Neutrophil (primary cell): Measurements from ENCODE around the gene KIFBP.

Experiments used
- H3K27ac ChIP-seq: fragments of 200-600 bp; sonication (generic); 2 replicates; pipeline ENCODE4 v1.5.1; 2016; ENCODE audit warnings: mild to moderate bottlenecking, moderate library complexity
- H3K27me3 ChIP-seq: fragments of 200-600 bp; sonication (generic); 2 replicates; pipeline ENCODE4 v1.6.0; 2016; ENCODE audit warnings: mild to moderate bottlenecking
- H3K36me3 ChIP-seq: fragments of 200-600 bp; sonication (generic); 2 replicates; pipeline ENCODE4 v1.5.1; 2017
- H3K4me1 ChIP-seq, 2 experiments: fragments of 200-600 bp in 1 of 2; sonication (generic) in 1 of 2; 1 replicate in 1 of 2; 2 replicates in 1 of 2; pipeline versions ENCODE4 v1.5.1 to v1.6.1; 2013 to 2016; ENCODE audit warnings: low read depth in 1 of 2, low read length in 1 of 2, mild to moderate bottlenecking in 1 of 2, moderate library complexity in 1 of 2; ENCODE audit not compliant: control insufficient read depth in 1 of 2, insufficient read depth in 1 of 2
- H3K4me3 ChIP-seq, 2 experiments: fragments of 200-600 bp in 1 of 2; sonication (generic) in 1 of 2; 1 replicate in 1 of 2; 2 replicates in 1 of 2; pipeline ENCODE4 v1.5.1; 2013 to 2016; ENCODE audit warnings: low read depth in 1 of 2, low read length in 1 of 2, mild to moderate bottlenecking in 1 of 2, moderate library complexity in 1 of 2
- H3K9me3 ChIP-seq: fragments of 200-600 bp; sonication (generic); 2 replicates; pipeline ENCODE4 v1.5.1; 2016
- CTCF ChIP-seq: fragments of 200-600 bp; sonication (generic); IDR thresholded peaks from 2 replicates; pipeline ENCODE4 v1.5.1; 2016; ENCODE audit warnings: antibody characterized with exemption

Gene KIFBP

GRCh38 chr10:69042838-69043237, 54.2 kb downstream of the KIFBP start:
- Histone ChIP-seq H3K4me3 (no peak overlapping the region), H3K27ac (peak overlapping the region; percentile 100), H3K4me1 (peaks cover 58 to 60% of the 10 kb centered on the region in 2 experiments), H3K36me3 (no peaks in the 10 kb centered on the region), H3K27me3 (no peaks in the 10 kb centered on the region), H3K9me3 (no peaks in the 10 kb centered on the region)
- no peak for TF ChIP-seq CTCF

- H3K27ac ChIP-seq: peak overlapping the region; percentile 100
- H3K36me3 ChIP-seq: no peaks in the 10 kb centered on the region
- H3K9me3 ChIP-seq: no peaks in the 10 kb centered on the region
- no peaks in the 10 kb centered on the region for H3K27me3 ChIP-seq
- peaks cover 69 to 70% of the 10 kb centered on the region in 2 experiments for H3K4me1 ChIP-seq
- no peak for TF ChIP-seq CTCF
- H3K4me3 ChIP-seq: peak overlapping the region; percentile 61 to 63
Measured at GRCh38 chr10:69043931-69044531, 55.4 kb downstream of the KIFBP start.

GRCh38 chr10:69044546-69044945, 55.9 kb downstream of the KIFBP start:
- H3K9me3 ChIP-seq: no peaks in the 10 kb centered on the region
- peaks cover 74 to 75% of the 10 kb centered on the region in 2 experiments for H3K4me1 ChIP-seq
- no peaks in the 10 kb centered on the region for H3K27me3 ChIP-seq
- TF ChIP-seq CTCF: no peak
- H3K36me3 ChIP-seq: no peaks in the 10 kb centered on the region
- peak overlapping the region; percentile 100 for H3K27ac ChIP-seq
- peak overlapping the region; percentile 61 to 63 for H3K4me3 ChIP-seq

GRCh38 chr10:69045441-69046300, 57.1 kb downstream of the KIFBP start:
- peak; percentile 38 for TF ChIP-seq CTCF
- H3K36me3 ChIP-seq: no peaks in the 10 kb centered on the region
- no peaks in the 10 kb centered on the region for H3K27me3 ChIP-seq
- peaks cover 84% of the 10 kb centered on the region in 2 experiments for H3K4me1 ChIP-seq
- H3K9me3 ChIP-seq: no peaks in the 10 kb centered on the region
- peak overlapping the region; percentile 100 for H3K27ac ChIP-seq
- H3K4me3 ChIP-seq: peak overlapping the region; percentile 61 to 63

- H3K27me3 ChIP-seq: no peaks in the 10 kb centered on the region
- H3K27ac ChIP-seq: peak overlapping the region; percentile 100
- no peak for TF ChIP-seq CTCF
- peaks cover 97 to 98% of the 10 kb centered on the region in 2 experiments for H3K4me1 ChIP-seq
- H3K4me3 ChIP-seq: peak overlapping the region; percentile 9 to 63
- no peaks in the 10 kb centered on the region for H3K9me3 ChIP-seq
- no peaks in the 10 kb centered on the region for H3K36me3 ChIP-seq
Measured at GRCh38 chr10:69047111-69047832, 58.7 kb downstream of the KIFBP start.
